K562 (cell line): ENCODE data around the gene RBM19. TPM values are rescaled to one million over a fixed set of nuclear protein-coding genes. Genes with fewer than 3 reads are reported as not detected.

Experiments
- CBFA2T2 ChIP-seq: fragments of 450-650 bp; conservative IDR thresholded peaks from 2 replicates; pipeline ENCODE4 v1.6.1; 2017; ENCODE audit warnings: mild to moderate bottlenecking
- CSDE1 ChIP-seq, 2 experiments: fragments of 450-650 bp; IDR thresholded peaks; 2 replicates each; pipeline ENCODE4 v1.6.1; 2016; ENCODE audit warnings: mild to moderate bottlenecking in 1 of 2
- FOXA3 ChIP-seq, 2 experiments: fragments of 450-650 bp in 1 of 2; sonication (generic) in 1 of 2; formaldehyde crosslinking; IDR thresholded peaks in 1 of 2; conservative IDR thresholded peaks in 1 of 2; 2 replicates each; pipeline versions ENCODE4 v1.4.0 to v1.8.0; 2020 to 2022; ENCODE audit warnings: mild to moderate bottlenecking in 2 of 2, missing genetic modification reagents in 1 of 2
- HSF4 ChIP-seq: fragments of 250-450 bp; sonication (Bioruptor Pico); IDR thresholded peaks from 2 replicates; pipeline ENCODE4 v2.1.2; 2022; ENCODE audit warnings: mild to moderate bottlenecking, moderate library complexity, borderline replicate concordance
- KAT2B ChIP-seq: IDR thresholded peaks from one replicate; pipeline ENCODE4 v1.6.1; 2012; ENCODE audit warnings: low read depth, mild to moderate bottlenecking, control low read depth, inconsistent platforms, low read length, moderate library complexity
- MAZ ChIP-seq, 2 experiments: fragments of 450-650 bp in 1 of 2; sonication (generic) in 1 of 2; formaldehyde crosslinking; IDR thresholded peaks in 1 of 2; conservative IDR thresholded peaks in 1 of 2; 2 replicates each; pipeline versions ENCODE4 v1.4.0 to v1.5.0; 2020; ENCODE audit warnings: mild to moderate bottlenecking in 1 of 2, missing genetic modification reagents in 1 of 2
- NCOR1 ChIP-seq: fragments of 450-650 bp; IDR thresholded peaks from 2 replicates; pipeline ENCODE4 v1.6.1; 2016; ENCODE audit warnings: mild to moderate bottlenecking, moderate library complexity
- NFE2L1 ChIP-seq: fragments of 450-650 bp; IDR thresholded peaks from 2 replicates; pipeline ENCODE4 v1.6.1; 2016; ENCODE audit warnings: missing genetic modification characterization, low read depth, mild to moderate bottlenecking, missing compliant biosample characterization, moderate library complexity, borderline replicate concordance
- NFIX ChIP-seq: fragments of 250-450 bp; sonication (Bioruptor Pico); IDR thresholded peaks from 2 replicates; pipeline ENCODE4 v1.4.0; 2020; ENCODE audit warnings: low read depth, mild to moderate bottlenecking, moderate library complexity
- PHF8 ChIP-seq: fragments of 200-600 bp; sonication (generic); IDR thresholded peaks from 2 replicates; pipeline ENCODE4 v1.6.1; 2012; ENCODE audit warnings: mixed run types, mild to moderate bottlenecking, inconsistent platforms, low read length, moderate library complexity, borderline replicate concordance
- PTTG1 ChIP-seq: fragments of 450-650 bp; IDR thresholded peaks from 2 replicates; pipeline ENCODE4 v1.6.1; 2016; ENCODE audit warnings: low read depth, mild to moderate bottlenecking, missing genetic modification characterization, missing compliant biosample characterization
- SP2 ChIP-seq: IDR thresholded peaks from 2 replicates; pipeline ENCODE4 v1.6.1; 2011; ENCODE audit warnings: mild to moderate bottlenecking, low read depth, low read length, moderate library complexity; ENCODE audit not compliant: poor library complexity, severe bottlenecking; ENCODE audit errors: extremely low read depth
- TEAD2 ChIP-seq: fragments of 450-650 bp; IDR thresholded peaks from 2 replicates; pipeline ENCODE4 v1.6.1; 2016; ENCODE audit warnings: missing genetic modification characterization, control low read depth, missing compliant biosample characterization
- ZSCAN32 ChIP-seq: fragments of 450-650 bp; formaldehyde crosslinking; IDR thresholded peaks from 2 replicates; pipeline ENCODE4 v1.4.0; 2020; ENCODE audit warnings: mild to moderate bottlenecking, moderate library complexity
- polyA plus RNA-seq, 8 experiments: library from polyadenylated mRNA; depleted of rRNA in 4 of 8; stranded (reverse) in 5 of 8; unstranded in 3 of 8; fragments of >200 nt; fragmentation: Nextera tagmentation in 2 of 8; fragmentation: Illumina TruSeq in 1 of 8; extraction: Ambion mirVana in 2 of 8; extraction: Trizol in 1 of 8; gene quantifications; 2 replicates each; pipeline versions ENCODE4 v1.2.1 to v1.2.3, GENCODE V29; 2011 to 2014; ENCODE audit warnings: inconsistent platforms in 1 of 8, missing spikeins in 1 of 8
- total RNA-seq, 7 experiments: library from RNA; depleted of rRNA in 6 of 7; stranded (reverse); fragments of >200 nt in 6 of 7; fragmentation: Illumina TruSeq in 2 of 7; extraction: Trizol in 2 of 7; gene quantifications; 2 replicates each; pipeline versions ENCODE4 v1.2.1 to v1.2.3, GENCODE V29; 2011 to 2021; ENCODE audit warnings: low replicate concordance in 1 of 7
- TF ChIP-seq, protein P1 (sequence below): fragments of 450-650 bp; IDR thresholded peaks from 2 replicates; pipeline ENCODE4 v1.6.1; 2018; ENCODE audit warnings: mild to moderate bottlenecking, low read depth; ENCODE audit not compliant: partially characterized antibody
- TF ChIP-seq, protein P2 (sequence below), 2 experiments: fragments of 450-650 bp; IDR thresholded peaks; 2 replicates each; pipeline ENCODE4 v1.6.1; 2016
- TF ChIP-seq, protein P3 (sequence below), 2 experiments: fragments of 450-650 bp; conservative IDR thresholded peaks; 2 replicates each; pipeline ENCODE4 v1.6.1; 2017; ENCODE audit warnings: mild to moderate bottlenecking in 2 of 2, moderate library complexity in 2 of 2
- TF ChIP-seq, protein P4 (sequence below): sonication (generic); formaldehyde crosslinking; IDR thresholded peaks from 2 replicates; pipeline ENCODE4 v1.9.0; 2022; ENCODE audit warnings: mild to moderate bottlenecking, missing genetic modification reagents
- TF ChIP-seq, protein P5 (sequence below), 2 experiments: IDR thresholded peaks; 2 replicates each; pipeline ENCODE4 v1.6.1; 2011; ENCODE audit warnings: borderline replicate concordance in 1 of 2, control low read depth in 1 of 2, low read depth in 1 of 2, low read length in 1 of 2, mild to moderate bottlenecking in 1 of 2, mixed read lengths in 1 of 2, moderate library complexity in 1 of 2; ENCODE audit not compliant: insufficient read depth in 1 of 2, insufficient read length in 1 of 2, poor library complexity in 1 of 2, severe bottlenecking in 1 of 2; ENCODE audit errors: extremely low read depth in 1 of 2

RBM19 gene
- total and polyA plus RNA-seq, 9 of the 15 experiments (the other 6 are each of a cell fraction or from before 2014, with no cell fraction given), result 16.0 to 58.4 (median 37.9) TPM

DNA sequence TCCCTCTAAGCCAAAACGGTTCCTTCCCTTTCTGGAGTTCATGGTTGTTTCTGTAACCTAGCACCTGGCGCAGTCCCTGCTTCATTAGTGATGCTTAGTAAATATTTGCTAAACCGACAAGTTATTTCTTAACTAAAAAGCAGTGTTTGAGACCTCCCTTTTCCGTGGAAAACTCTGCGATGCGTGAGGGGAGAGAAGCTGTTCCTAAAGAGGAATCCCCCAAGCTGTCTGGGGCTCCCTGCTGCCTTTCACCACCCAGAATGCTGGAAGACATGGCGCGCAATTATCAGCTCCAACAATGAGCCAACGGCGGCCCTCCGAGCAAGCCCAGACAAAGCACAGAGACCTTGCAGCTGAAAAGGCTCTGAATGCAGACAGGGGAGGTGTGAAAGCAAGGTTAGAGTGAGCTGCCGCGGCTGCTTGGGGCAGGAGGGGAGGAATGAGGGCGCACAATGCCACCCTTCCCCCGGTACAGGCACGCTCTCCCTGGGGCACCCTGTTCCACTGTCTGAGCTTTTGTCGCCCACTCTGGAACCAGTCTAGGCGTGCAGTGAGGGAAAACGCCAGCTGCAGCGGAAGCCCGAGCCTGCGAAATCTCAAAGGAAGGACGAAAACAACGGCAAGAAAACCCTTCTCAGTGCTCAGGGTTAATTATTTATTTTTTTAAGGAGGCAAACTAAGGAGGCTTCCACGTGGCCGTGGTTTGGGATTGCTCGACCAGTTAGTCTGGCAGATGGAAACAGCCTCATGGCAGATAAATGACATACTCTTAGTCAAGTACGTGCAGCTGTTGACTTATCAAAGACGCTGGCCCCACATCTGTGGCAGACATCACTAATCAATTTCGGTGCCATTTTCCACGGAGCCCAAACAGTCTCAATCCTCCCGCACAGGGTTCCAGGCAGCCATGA lies 66.3 kb downstream of the RBM19 start (continued):
- TF ChIP-seq, protein P1, sequence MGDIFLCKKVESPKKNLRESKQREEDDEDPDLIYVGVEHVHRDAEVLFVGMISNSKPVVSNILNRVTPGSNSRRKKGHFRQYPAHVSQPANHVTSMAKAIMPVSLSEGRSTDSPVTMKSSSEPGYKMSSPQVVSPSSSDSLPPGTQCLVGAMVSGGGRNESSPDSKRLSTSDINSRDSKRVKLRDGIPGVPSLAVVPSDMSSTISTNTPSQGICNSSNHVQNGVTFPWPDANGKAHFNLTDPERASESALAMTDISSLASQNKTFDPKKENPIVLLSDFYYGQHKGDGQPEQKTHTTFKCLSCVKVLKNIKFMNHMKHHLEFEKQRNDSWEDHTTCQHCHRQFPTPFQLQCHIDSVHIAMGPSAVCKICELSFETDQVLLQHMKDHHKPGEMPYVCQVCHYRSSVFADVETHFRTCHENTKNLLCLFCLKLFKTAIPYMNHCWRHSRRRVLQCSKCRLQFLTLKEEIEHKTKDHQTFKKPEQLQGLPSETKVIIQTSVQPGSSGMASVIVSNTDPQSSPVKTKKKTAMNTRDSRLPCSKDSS, result no peak
- TF ChIP-seq CSDE1 (IDR thresholded peaks at IDR 0.05) (no peak), NFIX (CRISPR knock-in tag) (no peak), NCOR1 (peak; percentile 48), HSF4 (CRISPR knock-in tag) (no peak), ZSCAN32 (CRISPR knock-in tag) (no peak), CBFA2T2 (peak; percentile 70), NFE2L1 (tag) (no peak), PTTG1 (tag) (no peak), FOXA3 (CRISPR knock-in tag; conservative IDR thresholded peaks at IDR 0.05 in 1 of 2, IDR thresholded peaks at IDR 0.05 in 1 of 2) (no peak), TEAD2 (no peak), SP2 (no peak), PHF8 (no peak), MAZ (CRISPR knock-in tag; conservative IDR thresholded peaks at IDR 0.05 in 1 of 2, IDR thresholded peaks at IDR 0.05 in 1 of 2) (no peak), KAT2B (no peak)
- TF ChIP-seq, protein P2, sequence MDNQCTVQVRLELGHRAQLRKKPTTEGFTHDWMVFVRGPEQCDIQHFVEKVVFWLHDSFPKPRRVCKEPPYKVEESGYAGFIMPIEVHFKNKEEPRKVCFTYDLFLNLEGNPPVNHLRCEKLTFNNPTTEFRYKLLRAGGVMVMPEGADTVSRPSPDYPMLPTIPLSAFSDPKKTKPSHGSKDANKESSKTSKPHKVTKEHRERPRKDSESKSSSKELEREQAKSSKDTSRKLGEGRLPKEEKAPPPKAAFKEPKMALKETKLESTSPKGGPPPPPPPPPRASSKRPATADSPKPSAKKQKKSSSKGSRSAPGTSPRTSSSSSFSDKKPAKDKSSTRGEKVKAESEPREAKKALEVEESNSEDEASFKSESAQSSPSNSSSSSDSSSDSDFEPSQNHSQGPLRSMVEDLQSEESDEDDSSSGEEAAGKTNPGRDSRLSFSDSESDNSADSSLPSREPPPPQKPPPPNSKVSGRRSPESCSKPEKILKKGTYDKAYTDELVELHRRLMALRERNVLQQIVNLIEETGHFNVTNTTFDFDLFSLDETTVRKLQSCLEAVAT (IDR thresholded peaks at IDR 0.05), result peak in 1 of 2 experiments; percentile 87; a peak in 2 of 4 replicates
- TF ChIP-seq, protein P3, sequence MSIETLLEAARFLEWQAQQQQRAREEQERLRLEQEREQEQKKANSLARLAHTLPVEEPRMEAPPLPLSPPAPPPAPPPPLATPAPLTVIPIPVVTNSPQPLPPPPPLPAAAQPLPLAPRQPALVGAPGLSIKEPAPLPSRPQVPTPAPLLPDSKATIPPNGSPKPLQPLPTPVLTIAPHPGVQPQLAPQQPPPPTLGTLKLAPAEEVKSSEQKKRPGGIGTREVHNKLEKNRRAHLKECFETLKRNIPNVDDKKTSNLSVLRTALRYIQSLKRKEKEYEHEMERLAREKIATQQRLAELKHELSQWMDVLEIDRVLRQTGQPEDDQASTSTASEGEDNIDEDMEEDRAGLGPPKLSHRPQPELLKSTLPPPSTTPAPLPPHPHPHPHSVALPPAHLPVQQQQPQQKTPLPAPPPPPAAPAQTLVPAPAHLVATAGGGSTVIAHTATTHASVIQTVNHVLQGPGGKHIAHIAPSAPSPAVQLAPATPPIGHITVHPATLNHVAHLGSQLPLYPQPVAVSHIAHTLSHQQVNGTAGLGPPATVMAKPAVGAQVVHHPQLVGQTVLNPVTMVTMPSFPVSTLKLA (conservative IDR thresholded peaks at IDR 0.05), result peak in 1 of 2 experiments; percentile 37; a peak in 1 of 4 replicates
- TF ChIP-seq, protein P4, sequence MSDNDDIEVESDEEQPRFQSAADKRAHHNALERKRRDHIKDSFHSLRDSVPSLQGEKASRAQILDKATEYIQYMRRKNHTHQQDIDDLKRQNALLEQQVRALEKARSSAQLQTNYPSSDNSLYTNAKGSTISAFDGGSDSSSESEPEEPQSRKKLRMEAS, result peak; percentile 69
- TF ChIP-seq, protein P5, sequence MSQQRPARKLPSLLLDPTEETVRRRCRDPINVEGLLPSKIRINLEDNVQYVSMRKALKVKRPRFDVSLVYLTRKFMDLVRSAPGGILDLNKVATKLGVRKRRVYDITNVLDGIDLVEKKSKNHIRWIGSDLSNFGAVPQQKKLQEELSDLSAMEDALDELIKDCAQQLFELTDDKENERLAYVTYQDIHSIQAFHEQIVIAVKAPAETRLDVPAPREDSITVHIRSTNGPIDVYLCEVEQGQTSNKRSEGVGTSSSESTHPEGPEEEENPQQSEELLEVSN (IDR thresholded peaks at IDR 0.05; ENCODE audit: borderline replicate concordance in 1 of 2, extremely low read depth in 1 of 2, insufficient read depth in 1 of 2, insufficient read length in 1 of 2, low read depth in 1 of 2, low read length in 1 of 2, poor library complexity in 1 of 2, severe bottlenecking in 1 of 2), result peak in 1 of 2 experiments; percentile 7
